ENCODE results near the gene LRRC3. TPM values are rescaled to one million over a fixed set of nuclear protein-coding genes. Genes with fewer than 3 reads are reported as not detected.

LRRC3 gene
- total and polyA plus RNA-seq, 2 of the 8 experiments (the other 6 are each of a cell fraction or from before 2014, with no cell fraction given): 3.1 to 5.4 TPM

DNA sequence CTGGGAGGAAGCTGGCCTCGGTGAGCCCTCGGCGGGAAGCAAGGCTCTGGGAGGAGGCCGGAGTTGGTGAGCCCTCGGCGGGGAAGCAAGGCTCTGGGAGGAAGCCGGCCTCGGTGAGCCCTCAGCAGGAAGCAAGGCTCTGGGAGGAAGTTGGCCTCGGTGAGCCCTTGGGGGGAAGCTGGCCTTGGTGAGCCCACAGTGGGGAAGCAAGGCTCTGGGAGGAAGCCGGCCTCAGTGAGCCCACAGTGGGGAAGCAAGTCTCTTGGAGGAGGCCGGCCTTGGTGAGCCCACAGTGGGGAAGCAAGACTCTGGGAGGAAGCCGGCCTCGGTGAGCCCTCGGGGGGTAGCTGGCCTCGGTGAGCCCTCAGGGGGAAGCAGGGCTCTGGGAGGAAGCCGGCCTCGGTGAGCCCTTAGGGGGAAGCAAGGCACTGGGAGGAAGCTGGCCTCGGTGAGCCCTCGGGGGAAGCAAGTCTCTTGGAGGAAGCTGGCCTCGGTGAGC lies 48.6 kb downstream of the LRRC3 start:
- H3K36me3 ChIP-seq (ENCODE audit: control insufficient read depth in 2 of 4, insufficient read depth in 4 of 4, low read length in 3 of 4): peaks cover 0 to 6% (median 3%) of the 10 kb centered on the region in 4 experiments; a peak in 3 of 8 replicates
- CTCF ChIA-PET (ENCODE audit: partially characterized antibody): interaction anchor here (0.6 to 1.2 kb wide), 5 partner anchors 18 to 729 kb away, joined by 3 to 4 read pairs (median 3); no protein-coding TSS in a partner anchor
- no peak overlapping the region for H3K27ac ChIP-seq (ENCODE audit: low read depth, low read length)
- no peaks in the 10 kb centered on the region for H4K20me1 ChIP-seq (replicated peaks in 1 of 2; ENCODE audit: control insufficient read depth in 1 of 2, insufficient read depth in 2 of 2, low read length in 2 of 2)
- H3K9ac ChIP-seq (replicated peaks in 1 of 4; ENCODE audit: extremely low read depth in 1 of 4, low read depth in 3 of 4, low read length in 3 of 4): no peak overlapping the region
- no peak overlapping the region for H2BK12ac ChIP-seq (ENCODE audit: low read depth, low read length)
- no peak overlapping the region for H3K18ac ChIP-seq (ENCODE audit: extremely low read depth, low read length)
- H4K91ac ChIP-seq (replicated peaks; ENCODE audit: insufficient read length, low read length): no peak overlapping the region
- no peak overlapping the region for H3K23ac ChIP-seq (ENCODE audit: insufficient read length)
- POLR2A ChIA-PET (ENCODE audit: partially characterized antibody): interaction anchor here (1.1 kb wide), 1 partner anchor 12 kb away, joined by 3 read pairs; no protein-coding TSS in a partner anchor
- H3K79me2 ChIP-seq (ENCODE audit: control insufficient read depth in 1 of 2, insufficient read depth in 2 of 2, low read length in 2 of 2): no peaks in the 10 kb centered on the region
- H2AK5ac ChIP-seq (ENCODE audit: low read depth, low read length): no peak overlapping the region
- H3K23me2 ChIP-seq (ENCODE audit: low read depth, low read length): 0 out of 2 replicates have a peak, but pooled peaks cover 2% of the 10 kb centered on the region
- H2BK120ac ChIP-seq (replicated peaks; ENCODE audit: low read depth, low read length): no peak overlapping the region
- no peak overlapping the region for H2AFZ ChIP-seq (ENCODE audit: low read length)
- H3K27me3 ChIP-seq (replicated peaks in 1 of 4; ENCODE audit: control insufficient read depth in 3 of 4, extremely low read depth in 1 of 4, insufficient read depth in 3 of 4, low read length in 3 of 4): no peaks in the 10 kb centered on the region
- DNase-seq (ENCODE audit: low read depth in 1 of 2, low spot score in 2 of 2): no peak
- H4K5ac ChIP-seq (ENCODE audit: insufficient read length, low read depth, low read length): no peak overlapping the region
- 94% methylated on average over 18 of the region's 20 CpGs; no CpG with 5 or more reads in 1 of the 2 experiments for WGBS, 2 experiments (ENCODE audit: extremely low coverage in 1 of 2, insufficient coverage in 1 of 2, insufficient read length in 1 of 2, insufficient replicate concordance in 2 of 2, low coverage in 1 of 2, low lambda C conversion rate in 2 of 2, missing lambda C conversion rate in 1 of 2)
- no peak overlapping the region for H4K8ac ChIP-seq (ENCODE audit: extremely low read depth, insufficient read depth, low read length)
- H2BK15ac ChIP-seq (ENCODE audit: low read length): no peak overlapping the region
- TF ChIP-seq CTBP2 (IDR thresholded peaks at IDR 0.05; ENCODE audit: borderline replicate concordance, insufficient read depth, insufficient read length, low read length) (no peak), ATF3 (IDR thresholded peaks at IDR 0.05; ENCODE audit: insufficient read depth, low read depth, low read length) (no peak), ASH2L (IDR thresholded peaks at IDR 0.05; ENCODE audit: low read length) (no peak), PHF8 (conservative IDR thresholded peaks at IDR 0.05; ENCODE audit: low read depth, low read length) (no peak), TEAD4 (IDR thresholded peaks at IDR 0.05; ENCODE audit: low read depth, low read length) (no peak), RAD21 (IDR thresholded peaks at IDR 0.05 in 1 of 2, conservative IDR thresholded peaks at IDR 0.05 in 1 of 2; ENCODE audit: low read depth in 2 of 2, low read length in 2 of 2) (no peak), CREB1 (IDR thresholded peaks at IDR 0.05) (no peak), EGR1 (IDR thresholded peaks at IDR 0.05; ENCODE audit: borderline replicate concordance, low read depth, low read length) (no peak)
- H3K4ac ChIP-seq (replicated peaks; ENCODE audit: insufficient read length, low read depth, low read length): no peak overlapping the region
- FAIRE-seq: no peak
- no peak overlapping the region for H3K4me2 ChIP-seq (ENCODE audit: insufficient read depth in 1 of 2, low read depth in 2 of 2, low read length in 2 of 2)
- no peak overlapping the region for H3K4me3 ChIP-seq (ENCODE audit: extremely low read depth in 1 of 4, insufficient read depth in 2 of 4, low read depth in 3 of 4, low read length in 4 of 4)
- H3K14ac ChIP-seq (ENCODE audit: insufficient read length): no peak overlapping the region
- no peak overlapping the region for H2BK20ac ChIP-seq (ENCODE audit: low read length)
- no peak overlapping the region for H2BK5ac ChIP-seq (ENCODE audit: low read depth, low read length)
- no peak overlapping the region for H3K56ac ChIP-seq (replicated peaks; ENCODE audit: insufficient read length, low read depth, low read length)
- no peaks in the 10 kb centered on the region for H3K9me3 ChIP-seq (ENCODE audit: insufficient read depth in 2 of 2, low read depth in 1 of 2, low read length in 1 of 2)
- no peaks in the 10 kb centered on the region; a peak in 2 of 7 replicates for H3K4me1 ChIP-seq (replicated peaks in 1 of 4; ENCODE audit: control insufficient read depth in 3 of 4, insufficient read depth in 4 of 4, low read length in 3 of 4)
- H3K79me1 ChIP-seq (ENCODE audit: low read depth, low read length): no peaks in the 10 kb centered on the region

Measured in H1 (cell line).